Lower leg skin (tissue), 4 donors: ENCODE data around the gene GPR39. TPM values are rescaled to one million over a fixed set of nuclear protein-coding genes. Genes with fewer than 3 reads are reported as not detected.
A peak's percentile ranks its signal among the peaks of the same experiment; 100 is the strongest.

ENCODE experiments used
- DNase-seq, 2 donors: peaks; one replicate each; pipeline ENCODE4 v3.0.0-alpha.2; 2019; ENCODE audit warnings: low spot score in 2 of 2
- H3K4me3 ChIP-seq: fragments of 200-600 bp; sonication (generic); 2 replicates; pipeline ENCODE4 v1.5.1; 2017; ENCODE audit warnings: mild to moderate bottlenecking, low read depth; ENCODE audit not compliant: poor library complexity, severe bottlenecking
- CTCF ChIP-seq, 3 donors: fragments of 450-650 bp; IDR thresholded peaks; one replicate each; pipeline ENCODE4 v1.5.1; 2016; ENCODE audit warnings: antibody characterized with exemption in 3 of 3, mild to moderate bottlenecking in 3 of 3, moderate library complexity in 2 of 3
- POLR2A ChIP-seq, 2 donors: fragments of 450-650 bp; IDR thresholded peaks; one replicate each; pipeline ENCODE4 v1.6.1; 2016 to 2017; ENCODE audit warnings: antibody characterized with exemption in 2 of 2, mild to moderate bottlenecking in 1 of 2, moderate library complexity in 1 of 2
- WGBS, 2 donors: methylation state at CpG; one replicate each; pipeline ENCODE4 v1.1.5; 2018; 5-methylcytosine and 5-hydroxymethylcytosine counted together
- intact Hi-C: fragments of 100-400 bp; cut with DNase I; formaldehyde crosslinking; loops from one replicate; pipeline ENCODE4 v1.15.0; 2023; ENCODE audit warnings: low total_unique reads
- total RNA-seq, 4 donors: library from RNA; depleted of rRNA; stranded (reverse); fragments of >200 nt; gene quantifications; one replicate each; pipeline ENCODE4 v1.1.0, GENCODE V29; 2016

Gene GPR39
- total RNA-seq, 4 donors from 2014 or later: 0.30 to 2.8 (median 2.0) TPM

- DNase-seq: peak; percentile 72 to 90
- 20 to 21% methylated on average over 5 of the region's 5 CpGs for WGBS, 2 donors
- TF ChIP-seq CTCF (IDR thresholded peaks at IDR 0.05) (peak in 1 of 3 donors; percentile 31), POLR2A (IDR thresholded peaks at IDR 0.05) (no peak)
- no peak overlapping the region for H3K4me3 ChIP-seq
- intact Hi-C loops: loop anchor here (10.0 kb wide), 2 partner anchors 628 to 1308 kb away; no protein-coding TSS in a partner anchor
Observed at GRCh38 chr2:132547090-132547687, 130.6 kb downstream of the GPR39 start.

- 54 to 62% methylated on average over 11 of the region's 11 CpGs for WGBS, 2 donors
- H3K4me3 ChIP-seq: no peak overlapping the region
- no peak for DNase-seq
- intact Hi-C loops: loop anchor here (10.0 kb wide), 2 partner anchors 625 to 1305 kb away; no protein-coding TSS in a partner anchor
- TF ChIP-seq CTCF (IDR thresholded peaks at IDR 0.05): no peak
- TF ChIP-seq POLR2A (IDR thresholded peaks at IDR 0.05): no peak
Observed at GRCh38 chr2:132549935-132550670, 133.5 kb downstream of the GPR39 start.

GRCh38 chr2:132550946-132551345 lies 134.3 kb downstream of the GPR39 start:
- H3K4me3 ChIP-seq: no peak overlapping the region
- intact Hi-C loops: no loop called here
- 26 to 36% methylated on average over 2 of the region's 2 CpGs for WGBS, 2 donors
- no peak for DNase-seq
- TF ChIP-seq POLR2A (IDR thresholded peaks at IDR 0.05) (no peak), CTCF (IDR thresholded peaks at IDR 0.05) (no peak)

- WGBS, 2 donors: 86 to 88% methylated on average over 9 of the region's 9 CpGs
- intact Hi-C loops: no loop called here
- TF ChIP-seq POLR2A (IDR thresholded peaks at IDR 0.05) (no peak), CTCF (IDR thresholded peaks at IDR 0.05) (no peak)
- no peak overlapping the region for H3K4me3 ChIP-seq
- DNase-seq: no peak
Observed at GRCh38 chr2:132557694-132558093, 141.1 kb downstream of the GPR39 start.

GRCh38 chr2:132559326-132559725 lies 142.7 kb downstream of the GPR39 start:
- 88 to 91% methylated on average over 12 of the region's 12 CpGs for WGBS, 2 donors
- no peak for TF ChIP-seq POLR2A (IDR thresholded peaks at IDR 0.05)
- no peak for TF ChIP-seq CTCF (IDR thresholded peaks at IDR 0.05)
- DNase-seq: no peak
- intact Hi-C loops: no loop called here
- H3K4me3 ChIP-seq: no peak overlapping the region
